ENCODE results near the gene VPS13A.
"Not testable (repeated sequence)": the region's sequence is repeated elsewhere in the genome, so short reads cannot be mapped to it uniquely, and the experiment has no call there.

Gene VPS13A

DNA sequence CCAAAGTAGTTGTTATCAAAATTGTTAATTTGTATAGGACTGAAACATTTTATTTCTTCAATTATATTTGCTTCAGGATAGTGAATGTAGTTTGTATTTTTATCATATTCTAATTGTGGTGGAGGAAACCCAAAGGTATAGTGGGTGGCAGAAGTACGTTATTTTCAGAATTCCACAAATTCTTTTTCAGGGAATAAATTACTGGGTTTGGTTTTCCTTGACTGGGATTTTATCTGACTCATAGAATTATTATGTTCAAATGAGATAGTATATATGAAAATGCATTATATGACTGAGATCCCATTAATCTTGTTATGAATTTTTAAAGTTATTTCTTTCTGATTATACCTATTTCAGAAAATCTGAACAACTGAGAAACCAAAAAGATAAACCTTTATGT, 73.7 kb downstream of the VPS13A start:
- Histone ChIP-seq H3K27ac (ENCODE audit: low read depth, low read length) (no peak overlapping the region), H3K18ac (ENCODE audit: low read length) (no peak overlapping the region), H2AFZ (ENCODE audit: insufficient read depth, low read length, poor library complexity) (no peak overlapping the region), H3K4me2 (ENCODE audit: low read length) (no peak overlapping the region), H3K9me3 (ENCODE audit: insufficient read depth, low read depth, low read length) (no peaks in the 10 kb centered on the region), H4K8ac (ENCODE audit: low read depth, low read length) (no peak overlapping the region), H2BK120ac (ENCODE audit: insufficient read depth, low read length, poor library complexity) (no peak overlapping the region), H3K4me1 (ENCODE audit: control insufficient read depth in 1 of 2, insufficient read depth in 2 of 2, low read length in 2 of 2) (no peaks in the 10 kb centered on the region), H3K9ac (ENCODE audit: low read length) (no peak overlapping the region), H3K14ac (ENCODE audit: low read length) (no peak overlapping the region), H4K12ac (ENCODE audit: low read depth, low read length) (no peak overlapping the region), H3K23ac (ENCODE audit: low read length) (no peak overlapping the region), H2BK5ac (ENCODE audit: low read depth, low read length, poor library complexity) (no peak overlapping the region), H2BK12ac (ENCODE audit: low read length) (no peak overlapping the region), H3K36me3 (ENCODE audit: control insufficient read depth in 1 of 2, insufficient read depth in 2 of 2, low read length in 2 of 2) (peaks cover 0 to 7% of the 10 kb centered on the region in 2 experiments), H3K4me3 (ENCODE audit: low read depth, low read length) (no peak overlapping the region), H3K79me1 (ENCODE audit: low read length) (no peaks in the 10 kb centered on the region), H3K4ac (ENCODE audit: low read depth, low read length) (no peak overlapping the region), H4K91ac (ENCODE audit: low read depth, low read length) (no peak overlapping the region), H2AK5ac (ENCODE audit: low read length) (no peak overlapping the region), H3K27me3 (ENCODE audit: insufficient read depth, low read length) (no peaks in the 10 kb centered on the region), H3K79me2 (ENCODE audit: control insufficient read depth, insufficient read depth, low read length, poor library complexity) (no peaks in the 10 kb centered on the region)
- no CpG with 5 or more reads among the region's 1 CpG for WGBS (ENCODE audit: extremely low coverage, insufficient coverage, insufficient read length)
- DNase-seq = no peak

DNA sequence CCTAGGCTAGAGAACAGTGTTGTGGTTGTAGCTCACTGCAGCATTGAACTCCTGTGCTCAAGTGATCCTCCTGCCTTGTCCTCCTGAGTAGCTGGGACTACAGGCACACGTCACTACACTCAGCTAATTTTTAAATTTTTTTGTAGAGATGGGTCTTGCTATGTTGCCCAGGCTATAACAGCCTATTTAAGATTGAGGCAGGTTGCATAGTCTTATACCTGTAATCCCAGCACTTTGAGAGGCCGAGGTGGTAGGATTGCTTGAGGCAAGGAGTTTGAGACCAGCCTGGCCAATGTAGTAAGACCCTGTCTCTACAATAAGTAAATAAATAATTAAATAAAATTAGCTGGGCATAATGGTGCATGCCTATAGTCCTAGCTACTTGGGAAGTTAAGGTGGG, 79.9 kb downstream of the VPS13A start:
- peaks cover 0 to 3% of the 10 kb centered on the region in 2 experiments for H3K36me3 ChIP-seq (ENCODE audit: control insufficient read depth in 1 of 2, insufficient read depth in 2 of 2, low read length in 2 of 2)
- H3K4me3 ChIP-seq (ENCODE audit: low read depth, low read length) = no peak overlapping the region
- no CpG with 5 or more reads among the region's 2 CpGs for WGBS (ENCODE audit: extremely low coverage, insufficient coverage, insufficient read length)

DNA sequence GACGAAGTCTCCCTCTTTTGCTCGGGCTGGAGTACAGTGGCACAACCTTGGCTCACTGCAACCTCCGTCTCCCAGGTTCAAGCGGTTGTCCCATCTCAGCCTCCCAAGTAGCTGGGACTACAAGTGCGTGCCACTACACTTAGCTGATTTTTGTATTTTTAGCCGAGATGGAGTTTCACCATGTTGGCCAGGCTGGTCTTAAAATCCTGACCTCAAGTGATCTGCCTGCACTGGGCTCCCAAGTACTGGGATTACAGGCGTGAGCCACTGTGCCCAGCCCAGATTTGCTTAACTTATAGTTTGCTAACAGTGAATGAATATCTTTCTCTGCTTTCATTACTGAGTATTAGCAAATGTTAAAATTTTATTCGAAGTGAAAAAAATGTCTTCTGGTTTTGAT, 84.3 kb downstream of the VPS13A start:
- H2BK12ac ChIP-seq (ENCODE audit: low read length) = no peak overlapping the region
- no peak overlapping the region for H3K23ac ChIP-seq (ENCODE audit: low read length)
- H3K27ac ChIP-seq (ENCODE audit: low read depth, low read length) = no peak overlapping the region
- H2BK5ac ChIP-seq (ENCODE audit: low read depth, low read length, poor library complexity) = no peak overlapping the region
- H2AFZ ChIP-seq (ENCODE audit: insufficient read depth, low read length, poor library complexity) = no peak overlapping the region
- no peak overlapping the region for H4K8ac ChIP-seq (ENCODE audit: low read depth, low read length)
- peaks cover 0 to 3% of the 10 kb centered on the region in 2 experiments for H3K36me3 ChIP-seq (ENCODE audit: control insufficient read depth in 1 of 2, insufficient read depth in 2 of 2, low read length in 2 of 2)
- H3K9me3 ChIP-seq (ENCODE audit: insufficient read depth, low read depth, low read length) = no peaks in the 10 kb centered on the region
- no peak overlapping the region for H3K9ac ChIP-seq (ENCODE audit: low read length)
- no peaks in the 10 kb centered on the region for H3K4me1 ChIP-seq (ENCODE audit: control insufficient read depth in 1 of 2, insufficient read depth in 2 of 2, low read length in 2 of 2)
- H2AK5ac ChIP-seq (ENCODE audit: low read length) = no peak overlapping the region
- no peaks in the 10 kb centered on the region for H3K27me3 ChIP-seq (ENCODE audit: insufficient read depth, low read length)
- no peak overlapping the region for H3K4me3 ChIP-seq (ENCODE audit: low read depth, low read length)
- H4K91ac ChIP-seq (ENCODE audit: low read depth, low read length) = no peak overlapping the region
- H3K4me2 ChIP-seq (ENCODE audit: low read length) = no peak overlapping the region
- no peak overlapping the region for H3K14ac ChIP-seq (ENCODE audit: low read length)
- H2BK120ac ChIP-seq (ENCODE audit: insufficient read depth, low read length, poor library complexity) = no peak overlapping the region
- DNase-seq = no peak
- no peaks in the 10 kb centered on the region for H3K79me2 ChIP-seq (ENCODE audit: control insufficient read depth, insufficient read depth, low read length, poor library complexity)
- H3K4ac ChIP-seq (ENCODE audit: low read depth, low read length) = no peak overlapping the region
- WGBS (ENCODE audit: extremely low coverage, insufficient coverage, insufficient read length) = no CpG with 5 or more reads among the region's 8 CpGs
- no peaks in the 10 kb centered on the region for H3K79me1 ChIP-seq (ENCODE audit: low read length)
- H4K12ac ChIP-seq (ENCODE audit: low read depth, low read length) = no peak overlapping the region
- H3K18ac ChIP-seq (ENCODE audit: low read length) = no peak overlapping the region

More for the DNA sequence above, 79.9 kb downstream of the VPS13A start:
- Histone ChIP-seq H3K4me2 (ENCODE audit: low read length) (no peak overlapping the region), H3K79me2 (ENCODE audit: control insufficient read depth, insufficient read depth, low read length, poor library complexity) (no peaks in the 10 kb centered on the region), H3K18ac (ENCODE audit: low read length) (no peak overlapping the region), H3K4me1 (ENCODE audit: control insufficient read depth in 1 of 2, insufficient read depth in 2 of 2, low read length in 2 of 2) (no peaks in the 10 kb centered on the region), H4K12ac (ENCODE audit: low read depth, low read length) (no peak overlapping the region), H3K14ac (ENCODE audit: low read length) (no peak overlapping the region), H3K9me3 (ENCODE audit: insufficient read depth, low read depth, low read length) (no peaks in the 10 kb centered on the region), H2AK5ac (ENCODE audit: low read length) (no peak overlapping the region), H4K91ac (ENCODE audit: low read depth, low read length) (no peak overlapping the region), H3K4ac (ENCODE audit: low read depth, low read length) (no peak overlapping the region), H3K23ac (ENCODE audit: low read length) (no peak overlapping the region), H4K8ac (ENCODE audit: low read depth, low read length) (no peak overlapping the region), H3K27ac (ENCODE audit: low read depth, low read length) (no peak overlapping the region), H2BK5ac (ENCODE audit: low read depth, low read length, poor library complexity) (no peak overlapping the region), H2AFZ (ENCODE audit: insufficient read depth, low read length, poor library complexity) (no peak overlapping the region), H2BK120ac (ENCODE audit: insufficient read depth, low read length, poor library complexity) (no peak overlapping the region), H3K9ac (ENCODE audit: low read length) (no peak overlapping the region), H3K27me3 (ENCODE audit: insufficient read depth, low read length) (no peaks in the 10 kb centered on the region), H3K79me1 (ENCODE audit: low read length) (no peaks in the 10 kb centered on the region), H2BK12ac (ENCODE audit: low read length) (no peak overlapping the region)
- DNase-seq = no peak

DNA sequence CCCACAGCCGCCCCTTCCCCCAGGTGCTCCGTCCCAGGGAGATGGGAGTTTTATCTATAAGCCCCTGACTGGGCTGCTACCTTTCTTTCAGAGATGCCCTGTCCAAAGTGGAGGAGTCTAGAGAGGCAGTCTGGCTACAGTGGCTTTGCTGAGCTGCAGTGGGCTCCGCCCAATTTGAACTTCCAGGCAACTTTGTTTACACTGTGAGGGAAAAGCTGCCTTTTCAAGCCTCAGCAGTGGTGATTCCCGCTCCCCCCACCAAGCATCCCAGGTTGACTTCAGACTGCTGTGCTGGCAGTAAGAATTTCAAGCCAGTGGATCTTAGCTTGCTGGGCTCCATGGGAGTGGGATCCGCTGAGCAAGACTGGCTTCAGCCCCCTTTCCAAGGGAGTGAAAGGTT, 90.4 kb downstream of the VPS13A start:
- not testable (repeated sequence) for H2BK12ac ChIP-seq (ENCODE audit: low read length); H4K12ac ChIP-seq (ENCODE audit: low read depth, low read length); DNase-seq; H2BK5ac ChIP-seq (ENCODE audit: low read depth, low read length, poor library complexity); H2AFZ ChIP-seq (ENCODE audit: insufficient read depth, low read length, poor library complexity); H2AK5ac ChIP-seq (ENCODE audit: low read length); H3K4me3 ChIP-seq (ENCODE audit: low read depth, low read length); H3K27me3 ChIP-seq (ENCODE audit: insufficient read depth, low read length); H3K4me1 ChIP-seq (ENCODE audit: control insufficient read depth in 1 of 2, insufficient read depth in 2 of 2, low read length in 2 of 2); H4K8ac ChIP-seq (ENCODE audit: low read depth, low read length); H2BK120ac ChIP-seq (ENCODE audit: insufficient read depth, low read length, poor library complexity); H3K14ac ChIP-seq (ENCODE audit: low read length); H3K23ac ChIP-seq (ENCODE audit: low read length); H3K27ac ChIP-seq (ENCODE audit: low read depth, low read length); H3K9me3 ChIP-seq (ENCODE audit: insufficient read depth, low read depth, low read length); H3K36me3 ChIP-seq (ENCODE audit: control insufficient read depth in 1 of 2, insufficient read depth in 2 of 2, low read length in 2 of 2); H3K4me2 ChIP-seq (ENCODE audit: low read length); H3K79me2 ChIP-seq (ENCODE audit: control insufficient read depth, insufficient read depth, low read length, poor library complexity); H3K79me1 ChIP-seq (ENCODE audit: low read length); H4K91ac ChIP-seq (ENCODE audit: low read depth, low read length); H3K9ac ChIP-seq (ENCODE audit: low read length); H3K18ac ChIP-seq (ENCODE audit: low read length); H3K4ac ChIP-seq (ENCODE audit: low read depth, low read length)
- WGBS (ENCODE audit: extremely low coverage, insufficient coverage, insufficient read length) = no CpG with 5 or more reads among the region's 5 CpGs

Measured in trophoblast cell (in vitro differentiated cells and primary cell).